GM06990 (cell line): ENCODE measurements around the gene RAB14.
"Not testable (repeated sequence)": the region's sequence is repeated elsewhere in the genome, so short reads cannot be mapped to it uniquely, and the experiment has no call there.

Experiments
- DNase-seq: peaks from one replicate; pipeline ENCODE4 v3.0.0-alpha.2; 2011; ENCODE audit not compliant: insufficient read length; ENCODE audit errors: extremely low read depth
- H3K27me3 ChIP-seq: replicated peaks from 2 replicates; pipeline ENCODE4 v1.6.0; 2011; ENCODE audit warnings: low read length; ENCODE audit not compliant: control insufficient read depth, insufficient read depth
- H3K36me3 ChIP-seq: 2 replicates; pipeline ENCODE4 v1.5.1; 2011; ENCODE audit warnings: low read length; ENCODE audit not compliant: control insufficient read depth, insufficient read depth
- H3K4me3 ChIP-seq: replicated peaks from 2 replicates; pipeline ENCODE4 v1.5.1; 2011; ENCODE audit warnings: low read depth, mild to moderate bottlenecking, control low read depth, low read length
- TF ChIP-seq, protein P1 (sequence below): IDR thresholded peaks from 2 replicates; pipeline ENCODE4 v1.5.1; 2011; ENCODE audit warnings: low read length, control low read depth, mild to moderate bottlenecking, inconsistent platforms; ENCODE audit not compliant: insufficient read depth, poor library complexity, severe bottlenecking

Gene RAB14

GRCh38 chr9:121140162-121140561 lies 61.5 kb downstream of the RAB14 start:
- H3K4me3 ChIP-seq = no peak overlapping the region
- peaks cover 24% of the 10 kb centered on the region for H3K36me3 ChIP-seq
- TF ChIP-seq, protein P1, sequence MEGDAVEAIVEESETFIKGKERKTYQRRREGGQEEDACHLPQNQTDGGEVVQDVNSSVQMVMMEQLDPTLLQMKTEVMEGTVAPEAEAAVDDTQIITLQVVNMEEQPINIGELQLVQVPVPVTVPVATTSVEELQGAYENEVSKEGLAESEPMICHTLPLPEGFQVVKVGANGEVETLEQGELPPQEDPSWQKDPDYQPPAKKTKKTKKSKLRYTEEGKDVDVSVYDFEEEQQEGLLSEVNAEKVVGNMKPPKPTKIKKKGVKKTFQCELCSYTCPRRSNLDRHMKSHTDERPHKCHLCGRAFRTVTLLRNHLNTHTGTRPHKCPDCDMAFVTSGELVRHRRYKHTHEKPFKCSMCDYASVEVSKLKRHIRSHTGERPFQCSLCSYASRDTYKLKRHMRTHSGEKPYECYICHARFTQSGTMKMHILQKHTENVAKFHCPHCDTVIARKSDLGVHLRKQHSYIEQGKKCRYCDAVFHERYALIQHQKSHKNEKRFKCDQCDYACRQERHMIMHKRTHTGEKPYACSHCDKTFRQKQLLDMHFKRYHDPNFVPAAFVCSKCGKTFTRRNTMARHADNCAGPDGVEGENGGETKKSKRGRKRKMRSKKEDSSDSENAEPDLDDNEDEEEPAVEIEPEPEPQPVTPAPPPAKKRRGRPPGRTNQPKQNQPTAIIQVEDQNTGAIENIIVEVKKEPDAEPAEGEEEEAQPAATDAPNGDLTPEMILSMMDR = no peak
- H3K27me3 ChIP-seq = no peaks in the 10 kb centered on the region
- DNase-seq = no peak

DNA sequence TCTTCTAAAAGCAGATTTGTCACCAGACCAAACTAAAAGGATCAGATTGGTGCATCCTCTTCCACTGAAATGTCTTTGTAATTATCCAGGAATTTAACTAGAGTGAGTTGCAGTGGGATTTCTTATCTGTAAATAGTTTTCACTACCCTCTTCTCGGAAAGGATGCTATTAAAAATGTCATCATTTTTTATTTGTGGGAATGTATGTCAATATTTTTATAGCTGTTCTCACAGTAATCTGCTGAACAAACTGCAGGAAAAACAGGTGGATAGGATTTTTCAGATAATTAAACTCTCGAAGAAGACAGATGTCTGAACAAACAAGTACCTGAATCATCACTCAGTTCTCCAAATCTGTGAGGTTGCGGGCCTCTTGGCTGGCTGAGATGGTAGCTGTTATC lies 62.7 kb downstream of the RAB14 start:
- TF ChIP-seq, protein P1 = no peak
- Histone ChIP-seq H3K27me3 (no peaks in the 10 kb centered on the region), H3K4me3 (no peak overlapping the region), H3K36me3 (peaks cover 21% of the 10 kb centered on the region)
- DNase-seq = no peak

DNA sequence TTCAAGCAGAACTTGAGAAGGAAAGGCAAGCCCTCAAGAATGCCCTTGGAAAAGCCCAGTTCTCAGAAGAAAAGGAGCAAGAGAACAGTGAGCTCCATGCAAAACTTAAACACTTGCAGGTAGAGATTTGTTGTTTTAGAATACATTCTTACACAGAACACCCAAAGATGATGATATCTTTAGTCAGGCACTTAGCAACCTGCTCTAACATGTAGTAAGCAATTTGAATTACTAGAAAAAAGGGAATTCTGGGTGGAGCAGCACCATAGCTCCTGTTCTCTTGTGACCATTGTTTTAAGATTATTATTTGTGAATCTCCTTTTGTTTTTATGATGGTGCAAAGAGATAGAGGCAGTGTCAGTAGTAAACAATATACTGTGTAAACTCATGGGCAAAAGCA lies 63.1 kb downstream of the RAB14 start:
- TF ChIP-seq, protein P1 = no peak
- H3K36me3 ChIP-seq = peaks cover 18% of the 10 kb centered on the region

DNA sequence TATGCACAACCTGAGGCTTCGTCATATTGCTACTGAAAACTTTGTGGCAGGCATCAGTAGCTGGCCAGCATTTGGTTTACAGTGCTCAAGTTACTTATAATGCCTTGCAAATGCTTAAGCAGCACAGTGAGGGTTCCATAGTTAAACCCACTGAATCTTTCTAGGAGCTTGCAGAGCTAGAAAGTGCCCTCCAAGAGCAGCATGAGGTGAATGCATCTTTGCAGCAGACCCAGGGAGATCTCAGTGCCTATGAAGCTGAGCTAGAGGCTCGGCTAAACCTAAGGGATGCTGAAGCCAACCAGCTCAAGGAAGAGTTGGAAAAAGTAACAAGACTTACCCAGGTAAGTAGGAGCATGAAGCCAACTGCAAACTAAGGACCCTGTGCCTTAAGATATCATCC lies 66.0 kb downstream of the RAB14 start:
- Histone ChIP-seq H3K4me3 (no peak overlapping the region), H3K27me3 (no peaks in the 10 kb centered on the region), H3K36me3 (peaks cover 6% of the 10 kb centered on the region)
- DNase-seq = no peak
- TF ChIP-seq, protein P1 = no peak

More for the DNA sequence above, 63.1 kb downstream of the RAB14 start:
- no peak for DNase-seq
- Histone ChIP-seq H3K4me3 (no peak overlapping the region), H3K27me3 (no peaks in the 10 kb centered on the region)

- TF ChIP-seq, protein P1 = no peak
- H3K4me3 ChIP-seq = no peak overlapping the region
- no peak for DNase-seq
- peaks cover 4% of the 10 kb centered on the region for H3K36me3 ChIP-seq
- no peaks in the 10 kb centered on the region for H3K27me3 ChIP-seq
Observed at GRCh38 chr9:121133104-121133816, 68.4 kb downstream of the RAB14 start.

DNA sequence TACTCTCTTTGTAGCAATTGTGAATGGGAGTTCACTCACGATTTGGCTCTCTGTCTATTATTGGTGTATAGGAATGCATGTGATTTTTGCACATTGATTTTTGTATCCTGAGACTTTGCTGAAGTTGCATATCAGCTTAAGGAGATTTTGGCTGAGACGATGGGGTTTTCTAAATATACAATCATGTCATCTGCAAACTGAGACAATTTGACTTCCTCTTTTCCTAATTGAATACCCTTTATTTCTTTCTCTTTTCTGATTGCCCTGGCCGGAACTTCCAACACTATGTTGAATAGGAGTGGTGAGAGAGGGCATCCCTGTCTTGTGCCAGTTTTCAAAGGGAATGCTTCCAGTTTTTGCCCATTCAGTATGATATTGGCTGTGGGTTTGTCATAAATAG lies 72.3 kb downstream of the RAB14 start:
- not testable (repeated sequence) for H3K27me3 ChIP-seq, DNase-seq, H3K4me3 ChIP-seq, H3K36me3 ChIP-seq
